Measurements from ENCODE around the gene STARD6.

DNA sequence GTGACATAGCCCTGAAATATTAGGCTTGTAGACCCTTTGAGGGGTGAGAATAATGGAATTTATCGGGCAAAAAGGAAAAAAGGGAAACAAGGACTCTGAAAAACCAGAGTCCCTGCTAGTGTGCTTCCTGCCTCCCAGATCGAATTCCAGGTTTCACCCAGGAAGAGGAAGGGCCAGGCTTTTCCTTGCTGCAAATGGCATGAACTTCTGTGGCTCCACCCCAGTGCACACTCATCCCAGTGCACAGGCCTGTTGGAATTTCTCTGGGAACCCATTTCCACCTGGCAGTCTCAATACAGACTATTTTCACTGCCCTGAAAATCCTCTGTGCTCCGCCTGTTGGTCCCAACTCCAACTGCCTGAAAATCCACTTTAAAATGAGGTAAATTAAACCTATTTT, 30.0 kb upstream of the STARD6 start:
- TF ChIP-seq POLR2AphosphoS5 (IDR thresholded peaks at IDR 0.05): no peak
- TF ChIP-seq, protein P1, sequence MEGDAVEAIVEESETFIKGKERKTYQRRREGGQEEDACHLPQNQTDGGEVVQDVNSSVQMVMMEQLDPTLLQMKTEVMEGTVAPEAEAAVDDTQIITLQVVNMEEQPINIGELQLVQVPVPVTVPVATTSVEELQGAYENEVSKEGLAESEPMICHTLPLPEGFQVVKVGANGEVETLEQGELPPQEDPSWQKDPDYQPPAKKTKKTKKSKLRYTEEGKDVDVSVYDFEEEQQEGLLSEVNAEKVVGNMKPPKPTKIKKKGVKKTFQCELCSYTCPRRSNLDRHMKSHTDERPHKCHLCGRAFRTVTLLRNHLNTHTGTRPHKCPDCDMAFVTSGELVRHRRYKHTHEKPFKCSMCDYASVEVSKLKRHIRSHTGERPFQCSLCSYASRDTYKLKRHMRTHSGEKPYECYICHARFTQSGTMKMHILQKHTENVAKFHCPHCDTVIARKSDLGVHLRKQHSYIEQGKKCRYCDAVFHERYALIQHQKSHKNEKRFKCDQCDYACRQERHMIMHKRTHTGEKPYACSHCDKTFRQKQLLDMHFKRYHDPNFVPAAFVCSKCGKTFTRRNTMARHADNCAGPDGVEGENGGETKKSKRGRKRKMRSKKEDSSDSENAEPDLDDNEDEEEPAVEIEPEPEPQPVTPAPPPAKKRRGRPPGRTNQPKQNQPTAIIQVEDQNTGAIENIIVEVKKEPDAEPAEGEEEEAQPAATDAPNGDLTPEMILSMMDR (IDR thresholded peaks at IDR 0.05): no peak

All from breast epithelium (tissue), 3 donors.